T-helper 1 cell (primary cell): ENCODE results near the gene LPCAT1.
"Not testable (repeated sequence)": the region's sequence is repeated elsewhere in the genome, so short reads cannot be mapped to it uniquely, and the experiment has no call there.

ENCODE experiments used
- DNase-seq, 5 donors: peaks; one replicate each; pipeline ENCODE4 v3.0.0-alpha.2; 2012 to 2020

The LPCAT1 gene

DNA sequence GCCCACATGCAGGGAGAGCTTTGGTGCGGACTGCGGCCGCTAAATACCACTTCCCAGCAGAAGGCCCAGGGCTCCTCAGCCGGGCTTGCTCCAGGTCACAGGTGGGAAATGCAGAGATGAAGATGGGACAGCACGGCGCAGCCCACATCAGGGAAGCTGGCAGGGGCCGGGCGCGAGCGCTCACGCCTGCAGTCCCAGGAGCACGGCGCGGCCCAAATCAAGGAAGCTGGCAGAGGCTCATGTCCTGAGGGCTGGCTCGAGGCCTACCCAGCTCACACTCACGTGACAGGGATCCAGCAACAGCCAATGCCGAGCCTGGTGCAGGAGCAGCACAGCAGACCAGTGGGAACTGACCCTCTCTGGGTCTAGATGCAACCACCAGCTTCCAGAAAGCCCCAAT is 16.3 kb downstream of the LPCAT1 start:
- no peak for DNase-seq

DNA sequence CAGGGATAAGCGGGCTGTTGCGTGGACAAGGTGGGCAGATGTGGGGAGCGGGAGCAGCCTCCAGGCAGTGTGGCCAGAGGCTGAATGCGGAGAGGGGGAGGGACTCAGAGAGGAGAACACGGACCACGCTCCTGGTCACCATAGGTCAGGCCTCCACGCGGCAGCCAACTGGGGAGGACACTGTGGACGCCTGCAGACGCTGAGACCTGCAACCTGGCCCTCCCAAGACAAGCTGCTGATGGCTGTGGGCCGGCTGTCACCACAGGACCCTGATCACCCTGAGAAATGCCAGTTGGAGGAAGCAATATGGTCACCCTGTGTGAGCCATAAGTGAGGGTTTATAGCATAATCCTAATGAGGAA is 16.8 kb downstream of the LPCAT1 start:
- no peak for DNase-seq

DNA sequence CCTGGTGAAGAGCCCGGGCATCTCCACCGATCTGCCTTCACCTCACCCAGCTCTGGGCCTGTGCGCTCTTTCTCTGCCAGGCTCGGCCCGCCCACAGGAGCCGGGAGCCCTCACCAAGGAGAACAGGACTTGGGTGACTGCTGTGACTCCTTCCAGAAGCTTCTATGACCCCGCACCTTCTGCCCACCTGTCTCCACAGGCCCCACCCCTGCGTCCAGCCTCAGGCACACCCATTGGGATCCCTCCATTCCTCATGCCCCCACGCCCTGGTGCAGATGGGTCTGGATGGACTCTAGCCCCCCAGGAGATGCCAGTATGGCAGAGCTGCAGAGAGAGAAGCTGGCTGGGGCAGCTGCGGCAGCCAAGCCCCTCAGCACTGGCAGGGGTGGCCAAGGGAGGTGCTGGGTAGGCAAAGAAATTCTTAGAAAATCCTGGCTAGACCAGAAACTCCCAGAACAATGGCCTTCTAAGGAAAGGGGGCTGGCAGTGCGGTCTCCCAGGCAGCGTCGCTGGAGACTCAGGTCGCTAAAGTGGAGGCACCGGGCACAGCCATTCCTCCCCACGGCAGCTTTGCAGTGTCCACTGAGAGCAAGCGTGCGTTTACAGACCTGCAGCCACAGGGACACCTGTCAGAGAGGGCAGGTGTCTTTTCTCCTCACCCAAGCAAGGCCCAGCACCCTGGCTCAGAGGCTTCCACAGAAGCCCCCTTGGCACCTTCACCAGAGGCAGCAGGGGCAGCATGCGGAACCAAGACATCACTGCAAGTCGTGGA is 17.3 kb downstream of the LPCAT1 start:
- DNase-seq: peak in 1 of 5 donors; percentile 1

DNA sequence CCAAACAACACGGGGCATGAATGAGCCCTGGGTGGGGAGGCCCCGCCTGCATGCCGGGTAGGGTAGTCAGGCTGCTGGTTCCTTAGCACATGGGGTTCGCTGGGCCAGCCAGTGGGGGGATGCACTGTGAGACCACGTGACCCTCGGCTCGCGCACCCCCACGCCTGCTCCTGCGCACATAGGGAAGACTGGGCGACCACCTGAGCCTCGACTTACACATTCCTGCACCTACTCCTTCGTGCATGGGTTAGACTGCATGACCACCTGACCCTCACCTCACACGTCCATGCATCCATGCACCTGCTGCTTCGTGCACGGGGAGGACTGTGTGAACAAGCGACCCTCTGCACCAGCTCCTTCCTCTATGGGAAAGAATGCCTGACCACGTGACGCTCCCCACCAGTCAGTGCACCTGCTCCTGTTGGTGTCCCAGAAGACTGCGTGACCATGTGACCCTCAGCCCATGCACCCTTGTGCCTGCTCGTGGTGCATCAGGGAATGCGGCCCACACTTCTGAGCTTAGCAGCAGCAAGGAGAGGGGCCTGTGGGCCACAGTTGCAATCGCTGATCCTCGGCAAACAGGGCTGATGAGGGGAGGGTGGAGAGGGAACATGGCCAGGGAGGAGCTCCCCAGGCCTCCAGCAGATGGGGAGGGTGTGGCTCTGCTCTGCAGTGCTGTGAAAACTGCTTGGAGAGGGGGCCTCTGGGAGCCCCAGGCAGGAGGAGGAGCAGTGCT is 18.1 kb downstream of the LPCAT1 start:
- DNase-seq: no peak

DNA sequence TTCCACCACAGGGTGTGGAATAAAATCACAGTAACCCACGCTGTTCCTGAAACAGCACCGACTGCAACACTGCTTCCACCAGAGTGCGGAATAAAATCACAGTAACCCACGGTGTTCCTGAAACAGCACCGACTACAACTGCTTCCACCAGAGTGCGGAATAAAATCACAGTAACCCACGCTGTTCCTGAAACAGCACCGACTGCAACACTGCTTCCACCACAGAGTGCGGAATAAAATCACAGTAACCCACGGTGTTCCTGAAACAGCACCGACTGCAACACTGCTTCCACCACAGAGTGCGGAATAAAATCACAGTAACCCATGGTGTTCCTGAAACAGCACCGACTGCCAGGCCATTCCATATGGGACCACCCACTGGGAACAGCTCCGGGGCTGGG is 18.7 kb downstream of the LPCAT1 start:
- not testable (repeated sequence) for DNase-seq

DNA sequence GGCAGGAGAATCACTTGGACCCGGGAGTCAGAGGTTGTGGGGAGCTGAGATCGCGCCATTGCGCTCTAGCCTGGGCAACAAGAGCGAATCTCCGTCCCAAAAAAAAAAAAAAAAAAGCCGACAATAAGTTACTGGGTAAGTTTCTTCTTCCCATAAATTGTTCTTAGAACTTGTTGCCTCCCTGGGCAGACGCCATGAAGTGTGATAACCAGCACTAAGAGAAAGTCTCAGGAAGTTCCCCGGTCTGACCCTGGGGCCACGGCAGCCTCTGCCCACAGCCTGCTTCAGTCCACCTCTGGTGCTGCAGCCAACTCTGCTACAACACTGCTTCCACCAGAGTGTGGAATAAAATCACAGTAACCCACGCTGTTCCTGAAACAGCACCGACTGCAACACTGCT is 19.1 kb downstream of the LPCAT1 start:
- no peak for DNase-seq

DNA sequence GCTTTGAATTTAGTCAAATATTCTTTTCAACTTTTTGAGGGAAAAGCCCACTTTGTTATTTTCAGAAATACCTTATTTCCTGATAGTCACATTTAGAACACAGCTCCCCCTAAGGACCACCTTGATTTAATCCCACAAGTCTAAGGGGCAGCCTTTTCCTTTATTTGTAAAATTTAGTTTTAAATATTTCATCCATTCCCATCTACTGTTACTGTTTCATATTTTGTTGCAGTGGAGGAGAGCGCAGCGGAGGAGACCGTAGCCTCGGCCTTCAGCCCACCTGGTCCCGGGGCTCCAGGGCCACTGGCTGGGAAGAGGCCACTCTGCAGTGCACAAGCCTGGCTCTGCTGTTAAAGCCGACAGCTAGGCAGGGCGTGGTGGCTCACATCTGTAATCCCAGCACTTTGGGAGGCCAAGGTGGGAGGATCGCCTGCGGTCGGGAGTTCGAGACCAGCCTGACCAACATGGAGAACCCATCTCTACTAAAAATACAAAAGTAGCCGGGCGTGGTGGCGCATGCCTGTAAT is 19.6 kb downstream of the LPCAT1 start:
- no peak for DNase-seq

DNA sequence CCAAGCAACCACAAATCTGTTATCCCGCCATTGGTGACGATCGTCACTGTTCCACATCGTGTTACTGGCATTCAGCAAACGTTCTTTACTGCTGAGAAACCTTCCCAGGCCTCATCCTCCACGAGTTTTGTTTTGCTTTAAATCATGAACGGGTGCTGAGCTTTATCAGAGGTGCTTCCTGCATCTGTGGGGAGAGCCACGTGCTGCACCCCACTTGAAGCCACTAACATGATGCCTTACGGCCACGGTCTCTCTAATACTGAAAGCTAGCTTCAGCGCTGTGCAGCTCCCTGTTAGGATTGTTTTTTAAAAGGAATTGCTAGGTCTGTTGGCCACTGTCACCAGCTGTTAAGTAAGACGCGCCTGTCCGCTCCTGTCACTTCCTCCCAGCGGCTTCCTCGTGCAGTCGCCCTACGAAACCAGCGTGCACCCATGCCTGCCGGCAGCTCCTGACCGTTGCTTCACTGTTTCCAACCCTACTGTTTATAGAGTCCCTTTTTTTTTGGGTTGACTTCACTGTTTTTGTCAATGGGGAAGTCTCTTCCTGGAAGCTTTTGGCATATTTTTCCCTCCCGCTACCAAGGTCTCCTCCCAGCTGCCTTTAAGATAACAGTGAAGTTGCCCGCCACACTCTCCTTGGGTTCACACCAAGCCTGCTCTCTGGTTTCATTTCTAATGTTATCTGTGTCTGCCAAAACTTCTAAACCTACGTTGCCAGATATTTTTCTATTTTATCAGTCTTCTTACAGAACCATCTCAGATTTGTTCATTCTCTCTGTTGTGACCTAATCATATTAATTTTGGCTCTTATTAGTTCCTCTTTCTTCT is 20.3 kb downstream of the LPCAT1 start:
- no peak for DNase-seq

DNA sequence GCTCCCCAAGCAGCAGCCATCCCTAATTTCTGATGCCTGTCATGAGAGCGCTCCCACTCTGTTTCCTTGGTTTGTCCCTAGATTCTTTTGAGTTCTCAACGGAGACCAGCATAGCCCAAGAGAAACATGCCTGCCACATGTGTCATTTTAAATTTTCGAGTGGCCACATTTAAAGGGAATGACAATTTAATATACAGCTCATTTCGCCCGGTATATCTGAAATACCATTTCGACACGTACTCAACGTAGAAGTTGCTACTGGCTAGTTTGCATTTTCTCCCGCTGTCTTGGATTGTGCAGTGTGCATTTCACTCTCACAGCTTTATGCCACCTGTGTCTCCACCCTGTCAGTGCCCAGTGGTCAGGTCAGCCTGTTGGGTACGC is 21.0 kb downstream of the LPCAT1 start:
- no peak for DNase-seq

DNA sequence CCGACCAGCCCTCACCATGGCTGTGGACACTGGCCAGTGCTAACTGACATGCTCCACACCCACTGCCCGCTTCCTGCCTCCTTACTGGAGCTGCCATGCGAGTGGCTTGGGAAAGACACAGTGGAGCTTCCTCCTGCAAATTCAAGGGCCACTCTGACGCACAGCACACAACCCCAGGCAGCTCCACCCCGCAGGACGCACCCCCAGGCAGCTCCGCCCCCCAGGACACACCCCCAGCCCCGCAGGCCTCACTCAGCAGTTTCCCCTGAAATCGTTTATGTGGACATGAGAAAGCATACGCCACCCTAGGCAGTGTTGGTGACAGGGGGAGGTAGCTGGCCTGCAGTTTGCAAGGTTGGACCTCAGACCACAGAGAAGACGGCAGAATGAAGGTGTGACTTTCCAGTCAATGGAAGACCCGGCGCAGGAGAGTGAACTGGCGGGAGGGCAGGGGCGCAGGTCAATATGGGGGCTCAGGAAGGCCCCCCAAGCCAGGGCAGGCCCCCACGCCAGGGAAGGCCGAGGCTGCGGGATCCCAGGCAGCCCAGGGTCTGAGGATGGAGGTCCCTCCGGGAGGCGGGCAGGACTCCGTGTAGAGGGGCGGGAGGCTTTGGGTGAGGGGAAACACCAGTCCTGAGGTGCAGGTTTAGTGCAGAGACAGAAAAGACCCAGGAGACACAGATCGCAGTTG is 21.6 kb downstream of the LPCAT1 start:
- DNase-seq: peak in 3 of 5 donors; percentile 27 to 32 (median 30)

DNA sequence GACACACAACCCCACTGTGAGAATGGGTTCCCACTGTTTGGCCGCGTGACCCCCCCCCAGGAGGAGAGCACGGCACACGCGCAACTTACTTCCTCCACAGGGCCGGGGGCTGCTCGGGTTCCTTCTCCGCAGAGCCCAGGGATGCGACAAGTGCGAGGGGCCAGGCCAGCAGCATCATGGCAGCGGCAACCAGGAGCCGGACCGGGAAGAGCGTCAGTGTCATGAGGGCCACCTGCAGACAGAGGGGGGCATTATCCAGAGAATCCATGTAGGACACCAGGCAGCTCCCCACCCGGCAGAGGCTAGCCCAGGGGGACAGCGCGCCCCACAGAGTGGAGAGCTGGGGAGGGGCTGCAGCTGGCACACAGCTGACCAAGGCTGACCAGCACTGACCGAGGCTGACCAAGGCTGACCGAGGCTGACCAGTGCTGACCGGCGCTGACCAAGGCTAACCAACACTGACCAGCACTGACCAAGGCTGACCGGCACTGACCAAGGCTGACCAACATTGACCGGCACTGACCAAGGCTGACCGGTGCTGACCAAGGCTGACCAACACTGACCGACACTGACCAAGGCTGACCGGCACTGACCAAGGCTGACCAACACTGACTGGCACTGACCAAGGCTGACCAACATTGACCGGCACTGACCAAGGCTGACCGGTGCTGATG is 22.3 kb downstream of the LPCAT1 start:
- peak in 2 of 5 donors; percentile 18 to 32 for DNase-seq

DNA sequence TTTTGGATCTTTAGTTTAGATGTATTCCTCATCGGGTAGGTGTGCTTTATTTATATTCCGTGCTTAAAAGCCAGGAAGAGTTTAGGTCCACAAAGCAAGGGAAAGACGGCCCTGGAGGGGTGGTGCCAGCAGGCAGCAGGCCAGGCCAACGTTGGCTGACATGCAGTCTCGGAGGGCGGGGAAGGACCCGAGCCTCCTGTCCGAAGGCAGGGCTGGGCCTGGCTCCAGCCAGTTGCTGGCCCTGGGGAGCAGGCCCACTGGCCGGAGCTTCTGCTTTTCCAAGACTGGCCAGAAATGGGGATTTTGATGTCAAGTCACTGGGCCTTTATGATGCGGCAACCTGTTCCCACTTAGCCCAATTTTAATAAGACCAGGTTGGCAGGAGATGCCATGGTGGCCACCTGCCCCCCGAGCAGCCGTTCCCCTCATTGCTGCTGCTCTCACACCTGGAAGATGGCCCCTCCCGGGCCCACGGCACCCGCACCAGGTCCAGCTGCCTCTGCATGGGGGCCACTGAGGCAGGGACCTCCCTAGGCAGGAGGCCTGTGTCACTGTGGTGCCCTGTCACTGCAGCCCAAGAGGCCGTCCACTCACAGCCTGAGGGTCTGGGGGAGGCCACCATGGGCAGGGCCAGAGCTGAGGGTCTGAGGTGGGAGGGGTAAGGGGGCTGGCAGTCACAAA is 23.2 kb downstream of the LPCAT1 start:
- DNase-seq: no peak

DNA sequence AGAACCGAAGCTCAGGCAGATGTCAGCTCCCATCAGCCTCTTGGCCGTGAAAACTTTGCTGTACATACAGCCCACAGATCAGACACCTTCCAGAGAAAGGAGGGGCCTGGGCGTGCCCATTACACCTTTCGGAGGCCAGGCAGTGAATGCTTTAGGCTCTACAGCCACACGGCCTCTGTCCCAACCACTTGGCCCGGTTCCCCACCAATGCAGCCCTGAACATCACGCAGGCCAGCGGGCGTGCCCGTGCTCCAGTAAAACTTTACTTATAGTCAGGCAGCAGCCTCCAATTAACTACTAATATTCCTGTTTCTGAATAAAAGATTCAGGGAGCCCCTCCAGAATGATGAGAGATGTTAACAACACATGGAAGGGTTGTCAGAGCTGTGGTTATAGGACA is 23.9 kb downstream of the LPCAT1 start:
- no peak for DNase-seq

DNA sequence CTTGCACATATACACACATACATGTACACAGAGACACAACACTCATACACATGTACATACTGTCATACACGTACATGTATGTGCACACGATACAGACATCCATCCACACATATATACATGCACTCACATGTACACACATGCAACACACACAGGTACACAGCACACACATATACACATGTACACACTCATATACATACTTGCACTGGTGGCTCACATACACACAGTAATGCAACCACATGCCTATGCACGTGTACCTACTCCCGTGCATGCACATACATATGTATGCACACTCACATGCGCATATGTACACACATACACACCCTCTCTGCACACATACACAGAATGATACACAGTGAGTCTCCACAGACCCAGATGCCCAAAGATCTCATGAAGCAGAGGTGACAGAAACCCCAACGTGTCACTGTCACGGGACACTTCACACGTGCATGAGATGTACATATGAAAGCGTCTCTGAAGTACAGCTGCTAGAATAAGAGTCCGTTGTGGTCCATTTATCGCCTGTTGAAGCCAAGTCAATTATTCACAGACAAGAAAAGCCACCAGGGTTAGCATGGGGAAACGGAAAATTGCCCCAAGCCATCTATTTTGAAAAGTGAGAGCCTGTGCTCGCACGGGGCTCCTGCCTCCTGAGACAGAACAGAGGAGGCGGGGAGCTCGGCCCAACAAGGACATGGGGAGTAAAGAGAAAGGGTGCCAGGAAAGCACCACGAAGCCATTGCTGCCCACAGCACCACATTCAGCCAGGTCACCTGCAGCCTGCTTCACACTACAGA is 24.9 kb downstream of the LPCAT1 start:
- no peak for DNase-seq

DNA sequence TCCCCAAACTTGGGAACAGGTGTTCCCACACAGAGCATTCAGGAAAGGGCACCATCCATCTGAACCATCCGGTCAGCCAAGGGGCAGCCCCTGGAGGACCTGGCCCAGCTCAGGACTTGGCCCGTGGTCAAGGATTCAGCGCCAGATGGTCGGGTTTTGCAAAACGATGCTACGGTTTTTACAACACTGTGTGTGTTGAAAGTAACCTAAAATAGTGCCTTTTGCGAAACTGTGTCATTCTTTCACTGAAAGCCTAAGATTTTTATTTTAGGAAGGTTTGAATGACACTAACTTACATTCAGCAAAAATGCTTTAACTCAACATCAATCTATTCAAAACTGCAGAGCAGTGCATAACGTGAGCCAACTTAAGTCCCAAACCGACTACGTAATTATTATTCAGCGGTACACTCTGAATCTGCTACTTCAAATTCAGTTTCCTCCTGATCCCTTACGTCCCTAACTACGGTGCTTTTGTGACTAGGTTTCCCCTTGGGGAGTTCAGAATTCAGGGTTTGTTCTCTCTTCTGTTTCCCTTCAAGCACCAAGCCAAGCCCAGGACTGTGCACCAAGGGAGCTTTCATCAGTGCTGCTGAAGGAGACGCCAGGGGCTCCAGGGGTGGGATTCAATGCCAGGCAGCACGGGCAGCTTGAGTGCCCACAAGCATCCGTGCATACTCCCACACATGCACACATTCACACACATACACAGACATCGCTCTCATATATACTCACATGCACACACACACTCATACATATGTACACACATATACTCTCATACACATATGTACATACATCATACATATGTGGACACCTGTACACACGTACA is 25.8 kb downstream of the LPCAT1 start:
- no peak for DNase-seq

DNA sequence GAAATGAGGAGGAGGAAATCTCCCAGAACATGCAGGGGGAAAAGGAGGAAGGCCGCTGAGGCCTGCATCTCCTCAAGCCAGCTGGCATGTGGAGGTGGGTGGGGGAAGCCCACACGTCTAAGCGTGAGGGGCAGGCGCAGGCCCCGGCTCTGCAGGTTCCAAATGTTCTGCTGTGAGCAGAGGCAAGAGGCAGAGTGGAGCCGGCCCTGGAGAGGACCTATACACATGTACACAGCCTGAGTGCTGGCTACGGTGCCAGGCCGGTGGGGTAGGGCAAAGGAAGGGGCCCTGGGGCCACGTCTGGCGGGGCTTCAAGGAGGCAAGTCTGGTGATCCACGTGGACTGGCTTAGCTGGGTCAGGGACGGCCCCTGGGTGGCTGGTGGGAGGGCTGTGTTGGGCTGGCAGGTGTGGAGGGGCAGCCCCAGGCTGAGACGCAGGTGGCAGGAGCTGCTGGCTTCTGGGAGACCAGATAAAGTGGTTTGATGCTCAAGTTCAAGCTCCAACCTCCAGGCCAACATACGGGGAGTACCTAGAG is 26.4 kb downstream of the LPCAT1 start:
- DNase-seq: no peak

DNA sequence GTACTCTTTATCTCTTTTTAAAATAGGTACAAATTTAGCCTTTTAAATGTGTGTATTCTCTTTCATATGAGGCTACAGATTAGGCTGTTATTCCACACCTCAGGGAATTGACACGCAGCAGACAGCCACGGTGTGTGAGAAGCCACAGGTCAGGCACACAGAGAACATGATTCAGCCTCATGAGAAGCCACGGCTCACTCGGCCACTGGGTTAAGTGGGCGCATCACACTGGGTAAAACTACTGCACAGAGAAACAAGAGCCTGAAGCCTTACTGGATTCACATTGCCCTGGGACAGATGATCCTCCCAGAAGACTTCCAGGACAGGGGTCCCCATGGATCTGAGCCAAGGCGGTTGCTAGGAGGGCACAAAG is 28.2 kb downstream of the LPCAT1 start:
- DNase-seq: no peak

DNA sequence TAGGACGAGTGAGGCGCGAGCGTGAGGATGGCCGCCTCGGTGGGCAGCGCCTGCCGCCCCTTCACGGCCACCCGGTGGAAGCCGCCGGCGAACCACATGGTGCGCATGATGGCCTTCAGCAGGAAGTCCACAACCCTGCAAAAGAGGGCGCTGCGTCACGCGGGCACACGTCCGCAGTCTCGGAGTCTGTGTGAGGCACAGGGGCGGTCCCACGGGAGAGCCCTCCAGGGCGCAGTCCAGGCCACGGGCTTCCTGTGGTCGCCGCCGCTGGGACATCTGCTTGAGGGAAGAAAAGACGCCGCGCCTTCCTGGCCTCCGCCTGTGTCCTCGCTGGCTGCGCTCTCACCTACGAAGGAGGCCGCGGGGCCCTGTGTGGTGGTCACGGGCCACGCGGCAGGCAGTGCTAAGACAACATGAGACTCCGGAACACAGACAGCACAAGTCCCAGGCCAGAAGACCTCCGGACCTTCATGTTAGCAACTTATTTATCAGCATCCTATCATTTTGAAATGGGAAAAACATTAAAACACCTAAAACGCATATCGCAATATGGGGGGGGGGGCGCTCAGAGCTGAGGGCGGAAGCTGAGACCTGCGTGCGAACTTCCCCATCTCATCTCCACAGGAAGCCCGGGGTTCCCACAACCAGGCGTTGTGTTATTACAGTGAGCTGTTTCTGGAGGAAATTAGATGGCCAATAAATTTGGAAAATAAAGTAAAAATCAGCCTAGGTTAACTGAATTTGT is 28.8 kb downstream of the LPCAT1 start:
- peak in 1 of 5 donors; percentile 19 for DNase-seq

DNA sequence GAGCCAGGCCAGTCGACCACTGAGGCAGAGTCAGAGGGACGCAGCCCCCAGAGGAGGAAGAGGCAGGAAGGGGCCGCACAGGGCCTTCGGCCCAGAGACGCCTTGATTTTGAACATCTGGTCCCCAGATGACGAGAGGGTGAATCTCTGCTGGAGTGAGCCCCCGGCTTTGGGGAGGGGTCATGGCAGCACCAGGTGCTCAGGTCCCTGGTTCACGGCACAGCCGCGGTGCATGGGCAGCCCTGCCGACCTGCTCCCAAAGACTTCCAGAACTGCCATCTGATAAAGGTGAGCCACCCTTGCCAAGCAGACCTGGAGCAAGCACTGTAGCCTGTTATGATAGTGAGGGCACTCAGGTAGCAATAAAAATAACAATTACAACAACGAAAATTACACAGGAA is 29.8 kb downstream of the LPCAT1 start:
- DNase-seq: no peak
